Urinary bladder (tissue), 4 donors: Measurements from ENCODE around the gene EFCAB8. TPM values are rescaled to one million over a fixed set of nuclear protein-coding genes. Genes with fewer than 3 reads are reported as not detected.
"Not testable (repeated sequence)": the region's sequence is repeated elsewhere in the genome, so short reads cannot be mapped to it uniquely, and the experiment has no call there.

Experiments used
- DNase-seq: peaks from one replicate; pipeline ENCODE4 v3.0.0-alpha.2; 2015; ENCODE audit errors: extremely low spot score
- H3K27ac ChIP-seq: one replicate; pipeline ENCODE4 v1.5.1; 2013; ENCODE audit warnings: low read depth, mild to moderate bottlenecking, moderate library complexity
- H3K36me3 ChIP-seq: one replicate; pipeline ENCODE4 v1.6.1; 2013; ENCODE audit warnings: mild to moderate bottlenecking, moderate library complexity; ENCODE audit not compliant: insufficient read depth
- H3K4me1 ChIP-seq: one replicate; pipeline ENCODE4 v1.6.1; 2013; ENCODE audit warnings: mild to moderate bottlenecking, moderate library complexity; ENCODE audit not compliant: insufficient read depth
- H3K4me3 ChIP-seq: one replicate; pipeline ENCODE4 v1.5.1; 2013; ENCODE audit warnings: low read depth, low read length
- WGBS: extraction: QIAGEN DNeasy Blood & Tissue Kit; methylation state at CpG from one replicate; pipeline ENCODE4 v1.1.7; 2013; 5-methylcytosine and 5-hydroxymethylcytosine counted together
- polyA plus RNA-seq: library from polyadenylated mRNA; stranded (reverse); fragments of 200-250 nt; gene quantifications from one replicate; pipeline ENCODE4 v1.2.3, GENCODE V29; 2013
- total RNA-seq: library from RNA; depleted of rRNA; stranded (reverse); fragments of >200 nt; gene quantifications from one replicate; pipeline ENCODE4 v1.2.3, GENCODE V29; 2014
- donor health status: healthy with polysubstance abuse.
- donor health status: healthy.

Gene EFCAB8
- total and polyA plus RNA-seq, 2 donors = 0.11 to 0.95 TPM

DNA sequence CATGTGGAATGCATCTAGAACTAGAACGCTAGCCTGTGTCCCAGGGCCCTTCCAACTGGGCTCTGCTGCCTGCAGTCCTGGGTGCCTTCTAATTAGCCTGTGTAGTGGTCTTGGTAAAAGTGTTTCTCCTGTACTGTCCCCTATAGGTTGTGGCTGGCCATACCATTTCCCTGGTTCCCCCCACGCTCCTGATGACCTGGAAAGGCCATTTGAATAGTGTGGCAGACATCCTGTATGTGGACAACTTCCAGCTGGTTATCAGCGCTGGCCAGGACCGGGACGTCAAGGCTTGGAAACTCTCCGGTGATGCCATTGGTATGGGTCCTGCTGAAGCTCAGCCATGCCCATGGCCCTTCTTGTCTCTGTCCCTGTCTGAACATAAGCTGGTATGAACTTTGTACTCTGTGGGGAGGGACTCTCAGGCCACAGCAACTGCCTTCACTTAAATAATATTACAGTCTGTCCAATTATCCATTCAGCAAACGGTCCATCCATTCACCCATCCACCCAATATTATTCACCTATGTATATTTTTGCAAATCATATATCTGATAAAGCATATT, 84.8 kb downstream of the EFCAB8 start:
- Histone ChIP-seq H3K4me1 (no peaks in the 10 kb centered on the region), H3K36me3 (no peaks in the 10 kb centered on the region), H3K4me3 (no peak overlapping the region), H3K27ac (no peak overlapping the region)
- 83% methylated on average over 7 of the region's 7 CpGs for WGBS
- no peak for DNase-seq

- no peak for DNase-seq
- Histone ChIP-seq H3K36me3 (no peaks in the 10 kb centered on the region), H3K4me3 (no peak overlapping the region), H3K4me1 (no peaks in the 10 kb centered on the region), H3K27ac (no peak overlapping the region)
- WGBS = 42% methylated on average over 4 of the region's 4 CpGs
These were observed 87.0 kb downstream of the EFCAB8 start for GRCh38 chr20:32945710-32946221.

- DNase-seq = no peak
- H3K36me3 ChIP-seq = no peaks in the 10 kb centered on the region
- WGBS = 73% methylated on average over 1 of the region's 1 CpG
- no peak overlapping the region for H3K27ac ChIP-seq
- H3K4me3 ChIP-seq = no peak overlapping the region
- H3K4me1 ChIP-seq = no peaks in the 10 kb centered on the region
These were observed 87.9 kb downstream of the EFCAB8 start for GRCh38 chr20:32946629-32947028.

- WGBS = 12% methylated on average over 4 of the region's 4 CpGs
- H3K36me3 ChIP-seq, H3K27ac ChIP-seq, DNase-seq, H3K4me1 ChIP-seq, H3K4me3 ChIP-seq: not testable (repeated sequence)
These were observed 91.8 kb downstream of the EFCAB8 start for GRCh38 chr20:32950539-32950938.

GRCh38 chr20:32957459-32957858, 98.7 kb downstream of the EFCAB8 start:
- WGBS = 86% methylated on average over 5 of the region's 5 CpGs
- H3K36me3 ChIP-seq = no peaks in the 10 kb centered on the region

GRCh38 chr20:32958574-32958973, 99.9 kb downstream of the EFCAB8 start:
- no peak for DNase-seq
- H3K36me3 ChIP-seq = no peaks in the 10 kb centered on the region
- H3K27ac ChIP-seq = no peak overlapping the region
- no peaks in the 10 kb centered on the region for H3K4me1 ChIP-seq
- no peak overlapping the region for H3K4me3 ChIP-seq

More at GRCh38 chr20:32957459-32957858, 98.7 kb downstream of the EFCAB8 start:
- H3K4me1 ChIP-seq = no peaks in the 10 kb centered on the region
- DNase-seq = no peak
- no peak overlapping the region for H3K4me3 ChIP-seq
- H3K27ac ChIP-seq = no peak overlapping the region

DNA sequence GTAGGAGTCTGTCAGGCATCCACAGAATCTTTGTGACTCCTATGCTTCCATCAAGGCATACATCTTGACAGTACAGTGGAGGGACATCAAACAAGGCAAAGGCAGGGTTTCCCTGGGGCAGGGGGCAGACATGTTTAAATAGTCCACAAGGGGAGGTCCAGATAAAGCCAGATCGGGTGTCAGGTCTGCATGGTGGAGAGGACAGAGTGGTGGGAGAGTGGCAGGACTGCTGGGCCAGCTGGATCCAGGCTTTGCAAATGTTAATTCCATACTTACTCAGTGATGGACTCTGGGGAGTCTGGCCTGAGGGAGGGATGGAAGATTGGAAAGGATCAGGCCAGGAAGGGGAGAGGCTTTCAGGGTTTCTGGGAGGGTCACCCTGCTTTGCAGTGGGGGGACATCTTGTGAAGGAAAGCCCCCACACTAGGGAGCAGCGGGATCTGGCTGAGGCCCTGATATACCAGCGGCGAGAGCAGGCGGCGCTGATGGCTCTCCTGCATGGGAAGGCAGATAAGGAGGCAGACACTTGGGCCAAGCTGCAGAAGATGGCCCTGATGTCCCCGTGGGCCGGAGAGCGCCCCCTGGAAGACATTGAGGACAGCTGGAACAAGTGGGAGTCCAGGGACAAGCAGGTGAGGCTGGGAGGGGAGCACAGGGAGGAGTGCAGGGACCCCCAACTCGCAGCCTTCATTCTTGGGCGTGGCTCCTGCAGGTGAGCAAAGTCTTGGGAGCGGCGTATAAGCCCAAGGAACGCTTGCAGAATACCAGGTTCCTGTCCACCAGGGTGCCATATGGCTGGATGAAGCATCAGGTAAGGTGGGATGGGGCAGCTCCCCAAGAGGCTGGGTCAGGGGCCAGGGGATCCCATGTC, 100.9 kb downstream of the EFCAB8 start:
- WGBS = 87% methylated on average over 14 of the region's 14 CpGs
- Histone ChIP-seq H3K27ac (no peak overlapping the region), H3K4me1 (no peaks in the 10 kb centered on the region), H3K4me3 (no peak overlapping the region), H3K36me3 (no peaks in the 10 kb centered on the region)
- DNase-seq = no peak

GRCh38 chr20:32960222-32960518, 101.4 kb downstream of the EFCAB8 start:
- Histone ChIP-seq H3K36me3 (no peaks in the 10 kb centered on the region), H3K4me3 (no peak overlapping the region), H3K27ac (no peak overlapping the region), H3K4me1 (no peaks in the 10 kb centered on the region)
- no peak for DNase-seq

- DNase-seq = no peak
- H3K36me3 ChIP-seq = no peaks in the 10 kb centered on the region
- 87% methylated on average over 28 of the region's 28 CpGs for WGBS
- H3K4me3 ChIP-seq = no peak overlapping the region
- no peaks in the 10 kb centered on the region for H3K4me1 ChIP-seq
- H3K27ac ChIP-seq = no peak overlapping the region
These were observed 102.4 kb downstream of the EFCAB8 start for GRCh38 chr20:32960849-32961731.

DNA sequence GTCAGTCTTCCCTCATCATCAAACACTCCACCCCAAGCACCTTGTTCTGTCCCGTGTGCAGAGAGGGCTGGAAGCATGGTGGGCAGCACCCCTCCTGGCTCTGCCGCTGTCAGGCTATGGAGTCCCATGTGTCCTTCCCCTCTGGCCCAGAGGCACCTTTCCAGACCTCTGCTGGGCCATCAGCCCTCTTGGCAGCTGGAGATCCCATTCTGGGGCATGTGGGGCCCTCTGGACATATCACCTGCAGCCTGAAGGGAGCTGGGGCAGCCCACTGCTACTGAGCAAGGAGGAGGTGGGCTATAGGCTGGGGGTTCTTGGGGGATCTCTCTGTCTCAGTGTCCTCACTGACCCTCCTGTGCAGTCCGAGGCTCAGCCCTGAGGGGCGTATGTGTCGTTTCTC, 103.3 kb downstream of the EFCAB8 start:
- no peak for DNase-seq
- Histone ChIP-seq H3K4me3 (no peak overlapping the region), H3K4me1 (no peaks in the 10 kb centered on the region), H3K27ac (no peak overlapping the region), H3K36me3 (no peaks in the 10 kb centered on the region)
- 83% methylated on average over 5 of the region's 5 CpGs for WGBS

- not testable (repeated sequence) for H3K4me1 ChIP-seq, H3K27ac ChIP-seq, DNase-seq, H3K4me3 ChIP-seq, H3K36me3 ChIP-seq
- WGBS = 88% methylated on average over 11 of the region's 11 CpGs
These were observed 103.9 kb downstream of the EFCAB8 start for GRCh38 chr20:32962646-32963045.

DNA sequence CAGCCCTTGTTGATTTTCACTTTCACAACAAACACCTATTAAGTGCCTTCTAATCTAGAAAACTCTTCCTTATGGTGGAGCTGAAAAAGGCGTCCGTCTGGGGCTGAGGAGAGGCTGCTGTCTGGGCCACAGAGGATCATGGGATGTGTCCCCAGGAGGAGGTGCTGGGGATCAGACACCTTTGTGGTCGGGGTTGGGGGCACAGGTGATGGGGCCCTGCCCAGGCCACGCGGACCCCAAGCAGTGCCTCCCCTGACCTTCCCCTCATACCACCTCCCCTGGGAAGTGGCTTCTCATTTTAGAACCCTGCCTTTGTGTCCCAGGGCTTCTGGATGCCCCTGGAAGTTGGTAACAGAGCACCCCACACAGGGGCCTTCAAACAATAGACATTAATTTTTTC, 104.5 kb downstream of the EFCAB8 start:
- Histone ChIP-seq H3K36me3 (no peaks in the 10 kb centered on the region), H3K4me3 (no peak overlapping the region), H3K4me1 (no peaks in the 10 kb centered on the region), H3K27ac (no peak overlapping the region)
- WGBS = 74% methylated on average over 5 of the region's 5 CpGs
- DNase-seq = no peak

- WGBS = 91% methylated on average over 6 of the region's 6 CpGs
- H3K36me3 ChIP-seq = no peaks in the 10 kb centered on the region
- no peak for DNase-seq
These were observed 105.9 kb downstream of the EFCAB8 start for GRCh38 chr20:32964575-32964974.

DNA sequence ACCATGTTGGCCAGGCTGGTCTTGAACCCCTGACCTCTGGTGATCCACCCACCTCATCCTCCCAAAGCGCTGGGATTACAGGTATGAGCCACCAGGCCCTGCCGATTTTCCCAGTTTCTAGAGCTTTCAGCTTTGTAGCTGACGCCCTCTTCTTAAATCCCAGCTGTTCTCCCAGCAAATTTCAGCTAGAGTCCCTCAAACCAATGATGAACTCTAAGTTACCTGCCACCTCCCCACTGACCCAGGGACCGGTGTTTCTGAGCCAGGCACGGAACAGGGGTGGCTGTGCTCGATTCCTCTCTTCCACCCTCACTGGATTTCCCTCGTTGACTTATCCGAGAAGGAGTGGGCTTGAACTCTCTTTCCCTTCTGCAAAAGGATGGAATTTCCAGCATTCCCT, 106.4 kb downstream of the EFCAB8 start:
- Histone ChIP-seq H3K4me3 (no peak overlapping the region), H3K36me3 (no peaks in the 10 kb centered on the region), H3K4me1 (no peaks in the 10 kb centered on the region), H3K27ac (no peak overlapping the region)
- WGBS = 79% methylated on average over 8 of the region's 8 CpGs
- DNase-seq = no peak

More at GRCh38 chr20:32964575-32964974, 105.9 kb downstream of the EFCAB8 start:
- H3K4me1 ChIP-seq = no peaks in the 10 kb centered on the region
- no peak overlapping the region for H3K27ac ChIP-seq
- H3K4me3 ChIP-seq = no peak overlapping the region
